SK-N-SH (cell line): ENCODE measurements around the gene PRKCB.

Experiments
- EP300 ChIP-seq, 2 experiments: IDR thresholded peaks; 2 replicates each; pipeline versions ENCODE4 v1.4.0 to v1.6.1; 2012; ENCODE audit warnings: borderline replicate concordance in 1 of 2, low read depth in 1 of 2, low read length in 1 of 2
- JUND ChIP-seq: IDR thresholded peaks from 2 replicates; pipeline ENCODE4 v1.4.0; 2012
- MXI1 ChIP-seq: IDR thresholded peaks from 2 replicates; pipeline ENCODE4 v1.6.1; 2012; ENCODE audit warnings: mild to moderate bottlenecking, low read depth, low read length, improper control_type of control experiment
- NRF1 ChIP-seq: IDR thresholded peaks from 2 replicates; pipeline ENCODE4 v1.6.1; 2012; ENCODE audit warnings: low read depth, mild to moderate bottlenecking, low read length
- SIN3A ChIP-seq: IDR thresholded peaks from 2 replicates; pipeline ENCODE4 v1.6.1; 2012; ENCODE audit warnings: low read depth, mild to moderate bottlenecking, low read length, moderate library complexity, borderline replicate concordance
- TF ChIP-seq, protein P1 (sequence below): fragments of 200-600 bp; sonication (generic); IDR thresholded peaks from 2 replicates; pipeline ENCODE4 v1.6.1; 2017; ENCODE audit warnings: antibody characterized with exemption, mild to moderate bottlenecking, moderate library complexity
- TF ChIP-seq, protein P2 (sequence below): IDR thresholded peaks from 2 replicates; pipeline ENCODE4 v1.4.0; 2012; ENCODE audit warnings: low read depth

DNA sequence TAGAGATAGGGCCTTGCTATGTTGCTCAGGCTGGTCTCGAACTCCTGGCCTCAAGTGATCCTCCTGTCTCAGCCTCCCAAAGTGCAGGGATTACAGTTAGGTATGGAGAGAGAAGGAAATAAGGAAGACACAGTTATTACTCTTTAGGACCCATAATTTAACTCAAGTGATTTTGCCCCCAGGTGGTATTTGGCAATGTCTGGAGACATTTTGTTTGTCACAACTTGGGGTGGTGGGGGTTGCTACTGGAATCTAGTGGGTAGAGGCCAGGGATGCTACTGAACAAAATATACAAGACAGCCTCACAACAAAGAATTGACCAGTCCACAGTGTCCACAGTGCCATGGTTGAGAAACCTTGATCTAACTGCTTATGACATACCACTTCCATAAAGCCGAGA, 64.1 kb downstream of the PRKCB start:
- TF ChIP-seq, protein P1, sequence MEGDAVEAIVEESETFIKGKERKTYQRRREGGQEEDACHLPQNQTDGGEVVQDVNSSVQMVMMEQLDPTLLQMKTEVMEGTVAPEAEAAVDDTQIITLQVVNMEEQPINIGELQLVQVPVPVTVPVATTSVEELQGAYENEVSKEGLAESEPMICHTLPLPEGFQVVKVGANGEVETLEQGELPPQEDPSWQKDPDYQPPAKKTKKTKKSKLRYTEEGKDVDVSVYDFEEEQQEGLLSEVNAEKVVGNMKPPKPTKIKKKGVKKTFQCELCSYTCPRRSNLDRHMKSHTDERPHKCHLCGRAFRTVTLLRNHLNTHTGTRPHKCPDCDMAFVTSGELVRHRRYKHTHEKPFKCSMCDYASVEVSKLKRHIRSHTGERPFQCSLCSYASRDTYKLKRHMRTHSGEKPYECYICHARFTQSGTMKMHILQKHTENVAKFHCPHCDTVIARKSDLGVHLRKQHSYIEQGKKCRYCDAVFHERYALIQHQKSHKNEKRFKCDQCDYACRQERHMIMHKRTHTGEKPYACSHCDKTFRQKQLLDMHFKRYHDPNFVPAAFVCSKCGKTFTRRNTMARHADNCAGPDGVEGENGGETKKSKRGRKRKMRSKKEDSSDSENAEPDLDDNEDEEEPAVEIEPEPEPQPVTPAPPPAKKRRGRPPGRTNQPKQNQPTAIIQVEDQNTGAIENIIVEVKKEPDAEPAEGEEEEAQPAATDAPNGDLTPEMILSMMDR: no peak
- TF ChIP-seq, protein P2, sequence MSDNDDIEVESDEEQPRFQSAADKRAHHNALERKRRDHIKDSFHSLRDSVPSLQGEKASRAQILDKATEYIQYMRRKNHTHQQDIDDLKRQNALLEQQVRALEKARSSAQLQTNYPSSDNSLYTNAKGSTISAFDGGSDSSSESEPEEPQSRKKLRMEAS: no peak
- TF ChIP-seq EP300 (IDR thresholded peaks at IDR 0.05; ENCODE audit: borderline replicate concordance in 1 of 2, low read depth in 1 of 2, low read length in 1 of 2): no peak
- no peak for TF ChIP-seq NRF1
- TF ChIP-seq SIN3A: no peak
- no peak for TF ChIP-seq MXI1
- TF ChIP-seq JUND: no peak
